Endothelial cell of hepatic sinusoid (primary cell): ENCODE data around the gene CGB2.
"Not testable (repeated sequence)": the region's sequence is repeated elsewhere in the genome, so short reads cannot be mapped to it uniquely, and the experiment has no call there.

Experiments
- in situ Hi-C: cut with HindIII; loops from 2 replicates; pipeline ENCODE4 v1.10.0; 2017; ENCODE audit warnings: low sequenced_read_pairs

The CGB2 gene

GRCh38 chr19:49064768-49065611, 33.3 kb downstream of the CGB2 start, which contains the start of gene NTF4:
TSS of gene NTF4 (minus strand) at chr19:49064818. CDS start at chr19:49061997, 2,821 bp downstream.
- in situ Hi-C loops, result no loop called here

- in situ Hi-C loops, result no loop called here
Measured at GRCh38 chr19:49065905-49066512, 34.3 kb downstream of the CGB2 start.

GRCh38 chr19:49067554-49067953, 35.9 kb downstream of the CGB2 start:
- in situ Hi-C loops, result no loop called here

GRCh38 chr19:49069026-49069425, 37.3 kb downstream of the CGB2 start:
- in situ Hi-C loops, result no loop called here

- in situ Hi-C loops, result no loop called here
Measured at GRCh38 chr19:49070416-49070815, 38.7 kb downstream of the CGB2 start.

GRCh38 chr19:49071860-49072547, 40.3 kb downstream of the CGB2 start:
- in situ Hi-C loops, result no loop called here

GRCh38 chr19:49073514-49074378, 42.1 kb downstream of the CGB2 start:
- in situ Hi-C loops, result no loop called here

- in situ Hi-C loops, result not testable (repeated sequence)
Measured at GRCh38 chr19:49074869-49075268, 43.2 kb downstream of the CGB2 start.

GRCh38 chr19:49080392-49080791, 48.7 kb downstream of the CGB2 start:
- in situ Hi-C loops, result loop anchor here (5.0 kb wide), 1 partner anchor 112 kb away; no protein-coding TSS in a partner anchor

- in situ Hi-C loops, result loop anchor here (5.0 kb wide), 1 partner anchor 111 kb away; no protein-coding TSS in a partner anchor
Measured at GRCh38 chr19:49081273-49081672, 49.6 kb downstream of the CGB2 start.
